RPMI8226 (cell line): Measurements from ENCODE around the gene TNNI2.
"Not testable (repeated sequence)": the region's sequence is repeated elsewhere in the genome, so short reads cannot be mapped to it uniquely, and the experiment has no call there.

ENCODE experiments used
- DNase-seq: peaks from one replicate; pipeline ENCODE4 v3.0.0-alpha.2; 2015

Gene TNNI2

GRCh38 chr11:1862588-1863351, 24.0 kb downstream of the TNNI2 start:
- DNase-seq, result no peak

GRCh38 chr11:1863352-1864216, 24.8 kb downstream of the TNNI2 start:
- DNase-seq, result no peak

- no peak for DNase-seq
Measured at GRCh38 chr11:1864231-1864630, 25.4 kb downstream of the TNNI2 start.

- no peak for DNase-seq
Measured at GRCh38 chr11:1864831-1865665, 26.3 kb downstream of the TNNI2 start.

GRCh38 chr11:1866226-1866625, 27.4 kb downstream of the TNNI2 start:
- no peak for DNase-seq

- no peak for DNase-seq
Measured at GRCh38 chr11:1866776-1867175, 28.0 kb downstream of the TNNI2 start.

- DNase-seq, result no peak
Measured at GRCh38 chr11:1867381-1867780, 28.6 kb downstream of the TNNI2 start.

- DNase-seq, result no peak
Measured at GRCh38 chr11:1868056-1868635, 29.4 kb downstream of the TNNI2 start.

- DNase-seq, result no peak
Measured at GRCh38 chr11:1868636-1869291, 30.0 kb downstream of the TNNI2 start.

- no peak for DNase-seq
Measured at GRCh38 chr11:1869427-1870325, 30.9 kb downstream of the TNNI2 start.

GRCh38 chr11:1870326-1870696, 31.5 kb downstream of the TNNI2 start:
- no peak for DNase-seq

- DNase-seq, result no peak
Measured at GRCh38 chr11:1870721-1871466, 32.1 kb downstream of the TNNI2 start.

- no peak for DNase-seq
Measured at GRCh38 chr11:1871531-1871930, 32.8 kb downstream of the TNNI2 start.

GRCh38 chr11:1872267-1872985, 33.6 kb downstream of the TNNI2 start:
- no peak for DNase-seq

GRCh38 chr11:1873048-1873812, 34.4 kb downstream of the TNNI2 start:
- DNase-seq, result no peak

GRCh38 chr11:1873813-1874150, 35.0 kb downstream of the TNNI2 start:
- DNase-seq, result not testable (repeated sequence)

GRCh38 chr11:1874441-1875092, 35.8 kb downstream of the TNNI2 start:
- not testable (repeated sequence) for DNase-seq

- no peak for DNase-seq
Measured at GRCh38 chr11:1875093-1875850, 36.5 kb downstream of the TNNI2 start.
